AG08396 (cell line): Measurements from ENCODE around the gene PLEKHJ1.

Source experiments
- DNase-seq: peaks from one replicate; pipeline ENCODE4 v3.0.0; 2012; ENCODE audit warnings: low spot score, mixed read lengths

Gene PLEKHJ1

DNA sequence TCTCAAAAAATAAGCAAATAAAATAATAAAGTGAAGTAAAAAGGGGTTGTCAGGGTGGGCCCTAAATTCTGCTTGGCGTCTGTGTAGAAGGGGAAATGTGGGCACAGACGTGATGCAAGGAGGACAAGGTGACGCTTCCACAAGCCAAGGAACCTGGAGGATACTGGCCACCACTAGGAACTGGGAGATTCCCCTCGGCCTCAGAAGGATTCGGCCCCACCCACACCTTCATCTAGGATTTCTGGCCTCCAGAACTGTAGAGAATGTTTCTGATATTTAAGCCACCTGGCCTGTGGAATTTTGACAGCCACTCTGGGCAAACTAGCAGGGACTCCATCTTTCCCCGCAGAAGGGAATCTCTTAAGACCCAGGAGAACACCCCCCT, 1.1 kb downstream of the PLEKHJ1 start:
- no peak for DNase-seq

GRCh38 chr19:2233601-2234280, 2.4 kb downstream of the PLEKHJ1 start:
- DNase-seq = no peak

DNA sequence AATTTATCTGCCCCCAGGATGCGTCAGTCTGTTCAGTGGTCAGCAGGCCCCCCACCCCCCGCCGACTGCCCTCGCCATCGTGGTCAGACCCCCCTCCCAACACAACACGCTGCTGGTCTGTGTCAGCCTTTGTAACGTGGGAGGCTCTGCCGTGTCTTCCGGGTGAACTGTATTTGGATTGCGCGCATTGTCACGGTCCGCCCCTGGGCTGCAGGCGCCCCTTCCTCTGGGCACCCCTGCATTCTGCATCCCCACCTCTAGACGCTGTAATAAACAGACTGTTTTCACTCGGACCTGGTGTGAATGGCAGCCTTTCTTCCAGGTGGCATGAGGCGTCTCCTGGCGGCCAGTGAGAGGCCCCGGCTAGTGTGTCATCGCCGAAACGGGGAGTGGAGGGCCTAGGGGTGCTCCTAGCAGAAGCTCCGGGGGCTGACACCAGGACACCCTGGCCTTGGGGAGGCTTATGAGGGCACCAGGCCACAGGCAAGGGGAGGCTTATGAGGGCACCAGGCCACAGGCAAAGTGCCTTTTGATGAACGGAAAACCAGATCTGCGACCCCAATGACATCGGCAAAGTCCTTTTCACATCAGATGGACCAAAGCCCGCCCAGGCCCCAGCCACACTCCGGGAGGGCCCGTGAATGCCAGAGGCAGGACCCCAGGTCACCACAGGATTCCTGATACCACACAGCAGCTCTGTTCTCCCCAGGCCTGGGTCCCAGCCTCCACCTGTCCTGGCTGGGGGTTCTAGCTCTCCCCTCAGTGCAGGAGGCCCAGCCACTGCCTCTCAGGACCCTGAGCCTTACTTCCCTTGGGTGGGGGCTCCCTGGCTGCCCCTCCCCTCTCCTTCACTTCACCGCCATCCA, 3.6 kb downstream of the PLEKHJ1 start:
- no peak for DNase-seq

GRCh38 chr19:2231621-2232221, 4.4 kb downstream of the PLEKHJ1 start:
- no peak for DNase-seq

DNA sequence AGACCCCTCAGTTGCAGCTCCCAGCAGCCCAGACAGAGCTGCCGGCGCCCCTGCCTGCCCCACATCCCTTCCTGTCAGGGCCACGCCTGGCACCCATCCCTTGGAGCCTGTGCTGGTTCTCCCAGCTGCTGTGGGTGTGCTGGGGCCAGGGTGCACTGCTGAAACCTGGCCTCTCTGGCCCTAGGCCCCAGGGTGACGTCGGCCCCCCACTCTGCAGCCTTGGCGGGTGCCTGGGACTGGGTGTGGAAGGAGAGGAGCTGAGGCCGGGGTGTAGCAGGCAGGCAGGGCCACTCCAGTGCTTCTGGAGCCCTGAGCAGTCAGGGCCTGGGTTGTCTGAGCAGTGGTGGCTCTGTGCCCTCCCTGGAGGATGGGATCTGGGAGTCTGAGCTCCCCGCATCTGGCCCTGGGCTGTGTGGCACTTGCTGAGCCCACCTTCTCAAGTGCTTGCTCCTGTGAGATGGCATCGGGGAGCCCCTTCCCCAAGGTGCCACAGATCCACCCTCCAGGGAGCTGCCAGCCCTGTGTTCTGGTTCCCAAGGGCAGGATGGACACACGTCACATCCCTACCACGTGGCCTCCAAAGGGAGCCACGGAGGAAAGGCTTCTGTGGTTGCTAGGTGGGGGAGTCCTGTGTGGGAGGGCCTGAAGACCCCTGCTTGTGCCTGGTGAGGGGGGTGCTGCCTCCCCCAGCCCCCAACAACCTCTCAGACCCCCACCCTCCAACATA, 5.2 kb downstream of the PLEKHJ1 start:
- DNase-seq = no peak

DNA sequence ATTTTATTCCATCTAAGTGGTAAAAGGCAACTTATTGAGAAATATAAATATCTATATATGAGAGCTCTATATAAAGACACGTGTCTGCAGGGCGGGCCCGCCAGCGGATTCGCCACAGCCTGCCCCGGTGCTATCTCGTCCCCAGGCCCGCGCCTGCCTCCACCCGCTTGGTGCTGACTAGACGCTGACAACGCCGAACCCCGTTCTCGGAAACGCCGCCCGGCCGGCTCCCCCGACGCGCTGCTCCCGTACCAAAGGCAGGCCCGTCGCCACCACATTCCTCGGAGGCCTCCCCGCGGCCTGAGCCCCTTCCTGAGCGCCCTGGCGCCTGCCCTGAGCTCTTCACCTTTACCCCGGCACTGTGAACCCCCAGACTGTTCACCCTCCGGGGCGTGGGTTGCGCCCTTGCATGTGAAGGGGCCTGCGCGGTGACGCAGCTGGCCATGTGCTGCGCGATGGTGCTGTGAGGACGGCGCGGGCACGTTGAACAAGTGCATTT, 6.0 kb downstream of the PLEKHJ1 start:
- DNase-seq = no peak

DNA sequence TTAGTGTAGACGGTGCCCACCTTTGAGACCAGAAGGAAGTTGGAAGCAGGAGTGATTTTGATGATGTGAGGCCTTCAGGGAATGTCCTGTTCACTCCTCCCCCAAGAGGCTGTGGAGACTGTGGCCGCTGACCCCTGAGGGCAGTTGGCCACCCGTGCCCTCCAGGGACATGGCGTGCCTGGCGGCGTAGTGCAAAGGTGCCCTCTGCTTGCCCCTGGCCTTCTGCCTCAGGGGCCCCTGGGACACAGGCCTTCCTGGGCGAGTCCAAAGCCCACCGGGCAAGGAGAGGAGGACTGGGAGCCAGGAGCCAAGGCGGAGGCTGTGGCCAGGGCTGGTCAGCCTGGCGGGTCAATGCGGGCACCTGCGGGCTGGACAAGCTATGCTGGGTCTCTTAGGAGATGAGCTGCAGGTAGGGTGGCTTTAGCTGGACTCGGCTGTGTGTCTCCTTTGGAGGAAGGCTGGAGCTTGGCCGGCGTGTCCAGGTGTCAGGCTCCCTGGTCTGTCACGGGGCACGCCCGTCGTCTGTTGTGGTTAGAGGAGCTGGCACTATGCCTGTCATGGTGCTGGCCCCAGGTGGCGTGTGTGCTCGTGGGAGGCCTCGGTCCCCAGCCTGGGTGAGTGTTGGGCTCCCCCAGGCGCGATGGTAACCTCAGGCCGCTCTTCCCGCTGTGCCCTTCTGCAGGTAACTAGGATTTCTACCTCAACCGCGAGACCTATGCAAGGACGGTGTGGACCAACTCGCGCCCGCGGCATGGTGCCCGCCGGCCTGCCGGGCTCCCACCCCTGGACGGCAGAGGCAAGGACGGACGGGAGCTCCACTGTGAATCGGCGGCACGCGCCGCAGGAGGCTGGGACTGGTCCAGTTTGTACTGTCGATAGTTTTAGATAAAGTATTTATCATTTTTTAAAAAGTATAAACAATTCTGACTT, 6.8 kb downstream of the PLEKHJ1 start:
- DNase-seq = no peak

GRCh38 chr19:2228157-2229030, 7.7 kb downstream of the PLEKHJ1 start:
- no peak for DNase-seq

DNA sequence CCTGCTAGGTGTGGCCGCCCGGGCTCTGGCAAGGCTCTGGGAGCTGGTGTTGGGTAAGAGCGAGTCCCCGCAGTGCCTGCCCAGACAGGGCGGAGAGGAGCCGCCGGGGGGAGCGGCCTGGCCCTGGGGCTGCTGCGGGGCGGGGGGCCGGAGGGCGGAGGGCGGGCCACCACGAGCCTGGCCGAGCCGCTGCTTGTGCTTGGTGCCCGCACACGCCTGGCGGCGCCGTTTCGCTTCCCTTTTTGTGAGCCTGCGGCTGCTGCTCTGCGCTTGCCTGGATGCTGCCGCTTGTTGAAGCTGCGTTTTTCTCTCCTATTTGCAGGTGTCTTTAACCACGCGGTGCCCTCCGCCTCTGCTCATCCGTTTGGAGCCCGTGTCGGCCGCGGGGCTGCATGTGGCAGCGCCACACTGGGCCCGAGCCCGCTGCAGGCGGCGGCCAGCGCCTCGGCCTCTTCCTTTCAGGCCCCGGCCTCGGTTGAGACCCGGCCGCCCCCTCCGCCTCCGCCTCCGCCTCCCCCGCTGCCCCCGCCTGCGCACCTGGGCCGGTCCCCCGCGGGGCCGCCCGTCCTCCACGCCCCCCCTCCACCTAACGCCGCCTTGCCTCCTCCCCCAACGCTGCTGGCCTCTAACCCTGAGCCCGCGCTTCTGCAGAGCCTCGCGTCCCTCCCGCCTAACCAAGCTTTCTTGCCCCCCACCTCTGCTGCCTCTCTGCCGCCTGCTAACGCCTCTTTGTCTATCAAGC, 8.5 kb downstream of the PLEKHJ1 start:
- DNase-seq = no peak

GRCh38 chr19:2226840-2227360, 9.2 kb downstream of the PLEKHJ1 start:
- no peak for DNase-seq

GRCh38 chr19:2226051-2226839, 9.9 kb downstream of the PLEKHJ1 start:
- no peak for DNase-seq

- no peak for DNase-seq
Measured at GRCh38 chr19:2225415-2226050, 10.6 kb downstream of the PLEKHJ1 start.

DNA sequence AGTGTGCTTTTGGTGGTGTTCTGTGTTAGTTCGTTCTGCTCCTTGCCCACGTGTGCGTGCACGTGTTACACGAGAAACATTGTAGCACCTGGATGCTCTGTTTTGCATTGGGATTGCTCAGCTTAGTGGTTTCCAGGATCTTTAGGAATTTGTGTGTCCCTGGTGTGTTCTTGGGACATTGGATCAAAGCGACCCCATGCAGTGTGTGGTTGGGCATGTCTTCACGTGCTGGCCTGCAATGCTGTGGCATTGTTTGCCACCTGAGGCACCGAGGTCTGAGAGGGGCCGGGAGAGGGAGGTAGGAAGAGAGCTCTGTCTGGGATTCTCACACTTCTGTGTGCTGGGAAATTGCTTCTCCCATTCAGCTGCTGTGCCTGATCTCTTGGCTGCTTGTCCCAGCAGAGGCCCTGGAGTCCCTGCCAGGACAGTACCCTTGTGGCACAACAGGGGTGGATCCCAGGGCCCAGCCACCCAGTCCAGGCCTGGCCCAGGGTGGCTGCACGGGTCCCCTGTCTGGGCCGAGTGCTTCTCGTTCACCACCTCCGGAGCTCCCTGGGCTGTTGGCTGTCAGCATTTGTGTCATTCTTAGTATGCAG, 11.3 kb downstream of the PLEKHJ1 start:
- DNase-seq = no peak

DNA sequence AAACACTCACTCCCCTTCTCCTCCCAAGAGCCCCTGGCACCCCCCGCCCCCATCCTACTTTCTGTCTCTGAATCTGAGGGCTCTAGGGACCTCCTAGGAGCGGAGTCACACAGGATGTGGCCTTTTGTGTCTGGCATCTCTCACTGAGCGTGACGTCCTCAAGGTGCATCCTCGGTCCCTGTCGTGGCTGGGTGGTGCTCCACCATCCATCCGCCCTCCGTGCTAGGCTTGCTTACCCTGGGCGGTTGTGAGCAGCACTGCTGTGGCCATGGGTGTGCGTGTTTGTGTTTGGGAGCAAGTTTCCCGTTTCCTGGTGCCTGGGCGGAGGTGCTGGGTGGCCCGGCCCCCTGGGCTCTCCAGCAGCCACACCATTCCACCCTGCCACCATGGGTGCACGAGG, 12.2 kb downstream of the PLEKHJ1 start:
- no peak for DNase-seq

DNA sequence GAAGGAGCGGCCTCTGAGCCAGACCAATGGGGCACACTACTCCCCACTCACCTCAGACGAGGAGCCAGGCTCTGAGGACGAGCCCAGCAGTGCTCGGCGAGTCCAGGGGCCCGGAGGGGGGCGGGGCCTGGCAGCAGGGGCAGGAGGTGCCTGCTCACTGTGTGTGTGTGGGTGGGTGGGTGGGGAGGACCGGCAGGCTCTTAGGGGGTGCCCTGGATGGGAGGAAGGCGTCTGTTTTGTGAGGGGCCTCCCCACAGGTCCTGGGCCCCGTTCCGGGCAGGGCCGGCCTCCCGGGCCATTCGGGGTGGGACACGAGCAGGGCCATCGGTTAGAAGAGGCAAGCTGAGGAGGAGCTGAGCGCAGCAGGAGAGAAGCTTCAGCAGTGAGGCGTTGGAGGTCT, 12.7 kb downstream of the PLEKHJ1 start:
- DNase-seq = no peak

GRCh38 chr19:2221918-2222317, 14.2 kb downstream of the PLEKHJ1 start:
- DNase-seq = no peak

- no peak for DNase-seq
Measured at GRCh38 chr19:2221250-2221831, 14.8 kb downstream of the PLEKHJ1 start.
